Left lung (tissue), 10 donors: Measurements from ENCODE around the gene CLCN1. TPM values are rescaled to one million over a fixed set of nuclear protein-coding genes. Genes with fewer than 3 reads are reported as not detected.

Experiments
- ATAC-seq: fragments of 200-7000 bp; cut with Tn5 transposase; one replicate; pipeline ENCODE4 v1.9.1; 2020; ENCODE audit warnings: moderate library complexity
- DNase-seq, 4 donors: peaks; one replicate each; pipeline ENCODE4 v3.0.0-alpha.2; 2013 to 2020
- H3K27ac ChIP-seq, 2 donors: fragments of 200-600 bp; sonication (generic) in 1 of 2; one replicate each; pipeline versions ENCODE4 v1.5.0 to v1.8.0; 2020 to 2021
- H3K27me3 ChIP-seq, 2 donors: fragments of 200-600 bp; sonication (generic) in 1 of 2; one replicate each; pipeline versions ENCODE4 v1.5.0 to v1.8.0; 2020 to 2021
- H3K36me3 ChIP-seq, 2 donors: fragments of 200-600 bp; sonication (generic) in 1 of 2; one replicate each; pipeline versions ENCODE4 v1.5.0 to v1.8.0; 2020 to 2021
- H3K4me1 ChIP-seq, 2 donors: fragments of 200-600 bp; one replicate each; pipeline ENCODE4 v1.8.0; 2021
- H3K4me3 ChIP-seq, 2 donors: fragments of 200-600 bp; sonication (generic) in 1 of 2; one replicate each; pipeline versions ENCODE4 v1.5.0 to v1.8.0; 2020 to 2021; ENCODE audit warnings: mild to moderate bottlenecking in 1 of 2
- H3K9me3 ChIP-seq, 2 donors: fragments of 200-600 bp; sonication (generic) in 1 of 2; one replicate each; pipeline versions ENCODE4 v1.5.0 to v1.8.0; 2020 to 2021
- CTCF ChIP-seq, 2 donors: fragments of 200-600 bp; sonication (generic) in 1 of 2; IDR thresholded peaks; one replicate each; pipeline versions ENCODE4 v1.5.0 to v1.8.0; 2021; ENCODE audit warnings: antibody characterized with exemption in 2 of 2
- intact Hi-C, 2 donors: fragments of 100-400 bp; cut with DNase I; formaldehyde crosslinking; loops; one replicate each; pipeline versions ENCODE4 v1.11.2 to v1.14.2; 2022
- polyA plus RNA-seq, 6 donors: library from polyadenylated mRNA; unstranded; fragments of 120-200 nt; gene quantifications; one replicate each; pipeline ENCODE4 v1.2.1, GENCODE V29; 2013; ENCODE audit not compliant: insufficient read length in 6 of 6
- total RNA-seq, 2 donors: library from RNA; stranded (reverse); fragmentation: NEBNext Ultra II Directional; extraction: Animal tissue kit (Norgen Biotek cat#: 25700); gene quantifications; one replicate each; pipeline ENCODE4 v1.2.1, GENCODE V29; 2021
- donor health status: DM: no; HTN: yes; CAD: no.
- donor health status: DM: no; HTN: no; CAD: no.

The CLCN1 gene
- total and polyA plus RNA-seq, 8 donors, result 0.08 to 0.09 (median 0.08) TPM; not detected in 5

DNA sequence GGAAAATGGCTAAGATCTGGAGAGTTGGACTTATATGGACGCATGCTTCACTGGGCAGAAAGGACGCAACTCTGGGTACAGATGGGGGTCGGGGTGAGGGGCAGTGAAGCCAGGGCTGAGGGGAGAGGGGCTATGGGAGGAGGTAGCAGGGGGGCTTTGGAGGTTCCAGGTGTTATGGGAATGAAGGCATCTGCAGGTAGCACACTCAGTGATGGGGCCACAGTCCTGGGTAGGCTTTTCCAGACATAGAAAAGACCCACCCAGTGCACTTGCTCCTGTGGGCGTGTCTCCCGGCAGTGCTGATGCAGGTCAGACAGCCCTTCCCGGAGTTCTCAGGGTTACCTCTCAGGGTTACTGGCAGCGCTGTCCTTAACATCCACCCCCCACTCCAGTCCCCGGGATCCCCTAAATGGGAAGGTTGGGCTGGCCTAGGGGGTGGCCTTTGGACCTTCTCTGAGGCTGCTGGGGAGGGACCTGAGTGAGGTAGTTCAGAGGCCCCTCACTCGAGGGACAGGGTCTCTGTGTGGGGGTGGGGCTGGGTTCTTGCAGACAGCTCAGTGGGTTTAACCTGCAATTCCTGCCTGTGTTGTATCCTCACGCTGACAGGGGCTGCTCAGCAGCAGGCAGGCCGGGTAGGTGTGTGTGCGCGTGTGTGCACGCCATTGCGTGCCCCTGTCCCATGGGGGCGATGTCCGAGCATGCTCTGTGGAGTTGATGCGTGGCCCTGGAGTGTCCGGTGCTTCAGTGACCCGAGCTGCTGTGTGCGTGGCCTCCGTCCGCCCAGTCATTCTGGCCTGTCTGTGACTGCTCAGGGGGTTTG is 71.5 kb downstream of the CLCN1 start:
- H3K27me3 ChIP-seq, result no peaks in the 10 kb centered on the region
- peak in 2 of 4 donors; percentile 30 to 65 for DNase-seq
- H3K9me3 ChIP-seq, result no peaks in the 10 kb centered on the region
- intact Hi-C loops, result no loop called here
- H3K4me1 ChIP-seq, result peaks cover 24 to 100% of the 10 kb centered on the region in 2 donors
- peak overlapping the region in 1 of 2 donors; percentile 97 for H3K27ac ChIP-seq
- TF ChIP-seq CTCF (IDR thresholded peaks at IDR 0.05), result no peak
- H3K36me3 ChIP-seq, result peaks cover 0 to 78% of the 10 kb centered on the region in 2 donors
- no peak for ATAC-seq
- H3K4me3 ChIP-seq, result peak overlapping the region in 1 of 2 donors; percentile 98

DNA sequence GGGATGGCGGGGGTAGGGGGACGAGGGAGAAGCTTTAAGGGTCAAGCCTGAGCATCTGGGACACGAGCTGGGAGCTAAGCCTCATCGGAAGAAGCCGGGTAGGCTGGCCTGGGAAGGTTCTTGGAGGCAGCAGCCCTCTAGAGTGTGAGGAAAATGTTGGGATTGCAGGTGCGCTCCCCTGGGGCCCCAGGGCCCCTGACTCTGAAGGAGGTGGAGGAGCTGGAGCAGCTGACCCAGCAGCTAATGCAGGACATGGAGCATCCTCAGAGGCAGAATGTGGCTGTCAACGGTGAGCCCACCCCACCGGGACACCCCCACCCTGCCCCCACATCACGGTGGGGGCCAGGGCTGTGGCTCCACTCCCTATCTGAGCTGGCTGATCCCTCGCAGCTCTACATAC is 72.1 kb downstream of the CLCN1 start:
- Histone ChIP-seq H3K4me1 (peaks cover 25 to 100% of the 10 kb centered on the region in 2 donors), H3K9me3 (no peaks in the 10 kb centered on the region), H3K27ac (no peak overlapping the region), H3K4me3 (no peak overlapping the region), H3K27me3 (no peaks in the 10 kb centered on the region), H3K36me3 (peaks cover 0 to 78% of the 10 kb centered on the region in 2 donors)
- TF ChIP-seq CTCF (IDR thresholded peaks at IDR 0.05), result no peak
- intact Hi-C loops, result no loop called here
- no peak for ATAC-seq
- DNase-seq, result no peak

DNA sequence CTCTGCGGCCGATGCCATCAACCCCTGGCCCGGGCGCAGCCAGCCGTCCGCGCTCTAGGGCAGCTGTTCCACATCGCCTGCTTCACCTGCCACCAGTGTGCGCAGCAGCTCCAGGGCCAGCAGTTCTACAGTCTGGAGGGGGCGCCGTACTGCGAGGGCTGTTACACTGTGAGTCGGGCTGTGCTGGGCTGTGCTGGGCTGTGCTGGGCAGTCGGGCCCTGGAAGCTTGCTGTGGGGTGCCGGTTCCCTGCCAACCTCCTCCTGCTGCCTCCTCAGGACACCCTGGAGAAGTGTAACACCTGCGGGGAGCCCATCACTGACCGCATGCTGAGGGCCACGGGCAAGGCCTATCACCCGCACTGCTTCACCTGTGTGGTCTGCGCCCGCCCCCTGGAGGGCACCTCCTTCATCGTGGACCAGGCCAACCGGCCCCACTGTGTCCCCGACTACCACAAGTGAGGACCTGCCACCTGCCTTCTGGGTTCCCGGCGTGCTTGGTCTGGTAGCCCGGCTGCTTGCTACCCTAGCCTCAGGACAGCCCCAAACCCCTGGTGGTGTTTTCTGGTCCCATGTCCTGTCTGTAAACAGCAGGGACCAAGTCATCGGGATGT is 72.7 kb downstream of the CLCN1 start:
- no peak overlapping the region for H3K27ac ChIP-seq
- no peak for TF ChIP-seq CTCF (IDR thresholded peaks at IDR 0.05)
- H3K4me1 ChIP-seq, result peaks cover 25 to 100% of the 10 kb centered on the region in 2 donors
- peaks cover 0 to 77% of the 10 kb centered on the region in 2 donors for H3K36me3 ChIP-seq
- ATAC-seq (no peak), DNase-seq (peak in 2 of 4 donors; percentile 23 to 78)
- intact Hi-C loops, result no loop called here
- no peaks in the 10 kb centered on the region for H3K9me3 ChIP-seq
- no peaks in the 10 kb centered on the region for H3K27me3 ChIP-seq
- no peak overlapping the region for H3K4me3 ChIP-seq

DNA sequence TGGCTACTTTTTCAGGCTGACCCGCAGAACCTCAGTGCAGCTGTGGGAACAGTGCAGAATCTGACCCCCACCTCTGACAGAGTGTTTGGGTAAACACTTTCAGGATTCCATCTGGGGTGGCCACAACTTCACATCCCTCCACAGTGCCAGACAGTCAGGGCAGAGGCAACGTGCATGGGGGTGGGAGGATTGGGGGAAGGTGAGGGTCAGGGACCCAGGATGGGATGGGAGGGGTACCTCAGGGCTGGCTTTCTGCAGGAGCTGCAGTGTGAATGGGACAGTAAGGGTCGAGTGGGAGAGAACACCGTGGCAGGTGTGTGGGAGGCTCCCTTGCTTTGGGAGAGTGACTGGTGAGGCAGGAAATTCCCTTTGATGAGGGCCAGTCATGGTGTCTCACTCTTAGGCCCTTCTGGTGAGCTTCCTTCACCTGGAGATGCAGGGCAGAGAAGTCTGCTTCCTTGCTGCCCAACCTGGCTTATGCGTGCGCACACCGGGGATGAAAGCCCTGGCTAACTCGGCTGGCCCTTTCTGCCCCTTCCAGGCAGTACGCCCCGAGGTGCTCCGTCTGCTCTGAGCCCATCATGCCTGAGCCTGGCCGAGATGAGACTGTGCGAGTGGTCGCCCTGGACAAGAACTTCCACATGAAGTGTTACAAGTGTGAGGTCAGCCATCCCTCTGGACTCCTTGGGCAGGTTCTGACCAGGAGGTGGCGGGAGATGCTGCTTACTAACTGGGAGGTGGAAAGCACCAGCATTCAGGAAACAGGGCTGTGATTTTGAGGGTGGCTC is 73.6 kb downstream of the CLCN1 start:
- ATAC-seq, result no peak
- no peak overlapping the region for H3K27ac ChIP-seq

More for the DNA sequence above, 73.6 kb downstream of the CLCN1 start:
- TF ChIP-seq CTCF (IDR thresholded peaks at IDR 0.05), result no peak
- Histone ChIP-seq H3K9me3 (no peaks in the 10 kb centered on the region), H3K27me3 (no peaks in the 10 kb centered on the region), H3K36me3 (peaks cover 0 to 73% of the 10 kb centered on the region in 2 donors), H3K4me1 (peaks cover 16 to 94% of the 10 kb centered on the region in 2 donors), H3K4me3 (no peak overlapping the region)
- peak in 1 of 4 donors; percentile 66 for DNase-seq
- intact Hi-C loops, result no loop called here
